Measurements from ENCODE around the gene NPC1.

DNA sequence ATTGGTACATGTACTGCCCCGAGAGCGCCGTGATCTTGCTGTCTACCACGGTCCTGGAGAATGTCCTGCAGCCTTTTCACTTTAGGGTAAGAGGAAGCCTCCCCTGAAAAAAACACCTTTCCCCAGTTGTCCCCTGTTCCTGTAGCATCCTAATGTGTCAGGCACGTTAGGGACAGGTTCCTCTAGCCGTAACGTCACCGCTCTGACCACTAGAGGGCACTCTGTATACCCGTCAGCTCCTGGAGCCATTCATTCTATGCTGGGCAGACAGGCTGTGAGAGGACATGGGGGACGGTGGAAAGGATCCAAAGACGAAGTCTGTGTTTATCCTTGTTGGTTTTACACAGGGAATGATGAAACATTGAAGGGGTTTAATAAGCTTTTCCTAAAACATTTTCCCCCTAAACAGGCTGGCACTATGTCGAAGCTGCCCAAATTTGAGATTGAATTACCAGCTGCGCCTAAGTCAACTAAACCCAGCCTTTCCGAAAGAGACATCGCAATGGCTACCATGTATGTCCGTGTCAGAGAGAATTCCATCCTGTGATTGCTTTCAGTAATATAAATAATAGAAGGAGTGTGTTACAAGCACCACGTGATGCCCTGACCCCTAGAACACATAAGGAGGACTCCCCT, 70.3 kb downstream of the NPC1 start:
- TF ChIP-seq EZH2 (IDR thresholded peaks at IDR 0.05; ENCODE audit: low read depth), result no peak
- TF ChIP-seq, protein P1, sequence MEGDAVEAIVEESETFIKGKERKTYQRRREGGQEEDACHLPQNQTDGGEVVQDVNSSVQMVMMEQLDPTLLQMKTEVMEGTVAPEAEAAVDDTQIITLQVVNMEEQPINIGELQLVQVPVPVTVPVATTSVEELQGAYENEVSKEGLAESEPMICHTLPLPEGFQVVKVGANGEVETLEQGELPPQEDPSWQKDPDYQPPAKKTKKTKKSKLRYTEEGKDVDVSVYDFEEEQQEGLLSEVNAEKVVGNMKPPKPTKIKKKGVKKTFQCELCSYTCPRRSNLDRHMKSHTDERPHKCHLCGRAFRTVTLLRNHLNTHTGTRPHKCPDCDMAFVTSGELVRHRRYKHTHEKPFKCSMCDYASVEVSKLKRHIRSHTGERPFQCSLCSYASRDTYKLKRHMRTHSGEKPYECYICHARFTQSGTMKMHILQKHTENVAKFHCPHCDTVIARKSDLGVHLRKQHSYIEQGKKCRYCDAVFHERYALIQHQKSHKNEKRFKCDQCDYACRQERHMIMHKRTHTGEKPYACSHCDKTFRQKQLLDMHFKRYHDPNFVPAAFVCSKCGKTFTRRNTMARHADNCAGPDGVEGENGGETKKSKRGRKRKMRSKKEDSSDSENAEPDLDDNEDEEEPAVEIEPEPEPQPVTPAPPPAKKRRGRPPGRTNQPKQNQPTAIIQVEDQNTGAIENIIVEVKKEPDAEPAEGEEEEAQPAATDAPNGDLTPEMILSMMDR (conservative IDR thresholded peaks at IDR 0.05), result peak; percentile 80

Data from PC-9 (cell line).